IPS-20b (cell line): ENCODE data around the gene CDC20B.

Experiments
- H3K27ac ChIP-seq: one replicate; pipeline ENCODE4 v1.5.1; 2013; ENCODE audit warnings: low read length
- H3K27me3 ChIP-seq: 2 replicates; pipeline ENCODE4 v1.6.1; 2013; ENCODE audit warnings: mild to moderate bottlenecking, low read length, inconsistent platforms; ENCODE audit not compliant: insufficient read depth
- H3K36me3 ChIP-seq: 2 replicates; pipeline ENCODE4 v1.6.1; 2013; ENCODE audit warnings: low read depth, mild to moderate bottlenecking, inconsistent platforms, low read length, moderate library complexity; ENCODE audit not compliant: insufficient read depth
- H3K4me1 ChIP-seq: 2 replicates; pipeline ENCODE4 v1.6.1; 2013; ENCODE audit warnings: mild to moderate bottlenecking, control low read depth, inconsistent platforms, low read length, moderate library complexity; ENCODE audit not compliant: insufficient read depth
- H3K4me3 ChIP-seq: 2 replicates; pipeline ENCODE4 v1.5.1; 2013; ENCODE audit warnings: mild to moderate bottlenecking, low read length, inconsistent platforms
- H3K9ac ChIP-seq: 2 replicates; pipeline ENCODE4 v1.6.1; 2013; ENCODE audit warnings: low read depth, mild to moderate bottlenecking, inconsistent platforms, low read length, moderate library complexity
- H3K9me3 ChIP-seq: 2 replicates; pipeline ENCODE4 v1.6.1; 2013; ENCODE audit warnings: mild to moderate bottlenecking, low read depth, low read length, inconsistent platforms; ENCODE audit not compliant: insufficient read depth

CDC20B gene

DNA sequence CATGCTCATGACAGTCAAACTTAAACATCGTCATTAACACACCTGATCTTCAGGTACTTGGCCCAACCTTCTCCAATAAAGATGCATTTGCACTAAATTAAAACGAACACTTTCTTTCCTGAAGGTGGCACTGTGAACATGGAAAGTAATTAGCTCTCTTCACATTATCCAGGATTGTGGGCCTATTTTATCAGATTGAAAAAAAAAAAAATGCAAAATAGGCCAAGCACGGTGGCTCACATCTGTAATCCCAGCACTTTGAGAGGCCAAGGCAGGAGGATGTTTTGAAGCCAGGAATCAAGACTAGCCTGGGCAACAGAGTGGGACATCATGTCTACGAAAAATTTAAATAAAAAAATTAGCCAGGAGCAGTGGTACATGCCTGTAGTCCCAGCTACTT lies 14.4 kb upstream of the CDC20B start:
- H3K4me3 ChIP-seq: no peak overlapping the region
- no peaks in the 10 kb centered on the region for H3K4me1 ChIP-seq
- no peaks in the 10 kb centered on the region for H3K9me3 ChIP-seq
- H3K36me3 ChIP-seq: no peaks in the 10 kb centered on the region
- no peak overlapping the region for H3K27ac ChIP-seq
- no peak overlapping the region for H3K9ac ChIP-seq
- peaks cover 32% of the 10 kb centered on the region for H3K27me3 ChIP-seq

- Histone ChIP-seq H3K4me3 (no peak overlapping the region), H3K27me3 (peaks cover 76% of the 10 kb centered on the region), H3K9ac (no peak overlapping the region), H3K9me3 (no peaks in the 10 kb centered on the region), H3K36me3 (no peaks in the 10 kb centered on the region), H3K4me1 (peaks cover 4% of the 10 kb centered on the region; the same call in 1 of the 2 replicates), H3K27ac (no peak overlapping the region)
Measured at GRCh38 chr5:55180016-55180415, 7.0 kb upstream of the CDC20B start.

DNA sequence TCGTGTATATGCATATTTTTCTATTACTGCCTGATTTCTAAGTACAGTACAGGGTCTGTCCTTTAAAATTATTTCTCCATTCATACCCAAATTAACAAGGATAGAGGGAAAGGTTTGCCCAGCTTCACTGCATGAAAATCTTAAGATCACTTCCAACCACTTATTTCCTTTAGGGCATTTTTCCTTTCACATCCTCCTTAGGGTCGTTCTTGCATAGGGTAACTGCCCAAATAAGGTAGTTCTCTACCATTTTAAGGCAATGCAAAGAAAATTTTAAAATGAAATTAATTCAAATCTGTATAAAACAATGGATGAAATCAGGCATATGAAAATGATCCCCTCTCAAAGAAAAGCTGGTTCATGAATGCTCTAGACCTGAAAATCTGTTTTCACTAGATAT lies 4.1 kb upstream of the CDC20B start:
- no peaks in the 10 kb centered on the region for H3K9me3 ChIP-seq
- peaks cover 96% of the 10 kb centered on the region for H3K27me3 ChIP-seq
- H3K36me3 ChIP-seq: no peaks in the 10 kb centered on the region
- H3K9ac ChIP-seq: no peak overlapping the region
- no peak overlapping the region for H3K27ac ChIP-seq
- peak overlapping the region; percentile 59 for H3K4me3 ChIP-seq
- H3K4me1 ChIP-seq: peaks cover 10% of the 10 kb centered on the region; the same call in 1 of the 2 replicates

GRCh38 chr5:55176176-55176818 lies 3.3 kb upstream of the CDC20B start:
- H3K36me3 ChIP-seq: no peaks in the 10 kb centered on the region
- no peaks in the 10 kb centered on the region for H3K9me3 ChIP-seq
- no peak overlapping the region for H3K27ac ChIP-seq
- H3K27me3 ChIP-seq: peaks cover 96% of the 10 kb centered on the region
- peaks cover 10% of the 10 kb centered on the region; the same call in 1 of the 2 replicates for H3K4me1 ChIP-seq
- peak overlapping the region; percentile 59 for H3K4me3 ChIP-seq
- H3K9ac ChIP-seq: no peak overlapping the region

DNA sequence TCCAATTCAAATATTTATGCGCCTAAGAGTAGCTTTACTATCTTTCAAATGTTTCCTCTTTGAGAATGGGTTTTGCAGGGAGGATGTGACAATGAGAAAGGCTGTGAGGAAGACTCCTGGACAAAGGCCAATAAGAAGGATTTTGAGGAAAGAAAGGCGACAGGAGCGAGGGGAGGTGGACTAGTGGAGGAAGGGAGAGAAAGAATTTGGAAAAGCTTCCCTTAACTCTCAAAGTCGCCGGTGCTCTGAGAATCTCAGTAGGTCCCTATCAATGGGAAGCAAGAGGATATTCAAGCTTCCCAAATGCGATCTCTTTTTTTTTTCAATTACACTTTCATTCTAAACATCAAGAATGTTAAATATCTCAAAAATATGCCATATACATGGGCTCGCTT lies 2.8 kb upstream of the CDC20B start:
- no peaks in the 10 kb centered on the region for H3K36me3 ChIP-seq
- H3K4me1 ChIP-seq: peaks cover 10% of the 10 kb centered on the region; the same call in 1 of the 2 replicates
- peaks cover 91% of the 10 kb centered on the region for H3K27me3 ChIP-seq
- H3K27ac ChIP-seq: no peak overlapping the region
- no peaks in the 10 kb centered on the region for H3K9me3 ChIP-seq
- H3K9ac ChIP-seq: no peak overlapping the region
- H3K4me3 ChIP-seq: peak overlapping the region; percentile 59

DNA sequence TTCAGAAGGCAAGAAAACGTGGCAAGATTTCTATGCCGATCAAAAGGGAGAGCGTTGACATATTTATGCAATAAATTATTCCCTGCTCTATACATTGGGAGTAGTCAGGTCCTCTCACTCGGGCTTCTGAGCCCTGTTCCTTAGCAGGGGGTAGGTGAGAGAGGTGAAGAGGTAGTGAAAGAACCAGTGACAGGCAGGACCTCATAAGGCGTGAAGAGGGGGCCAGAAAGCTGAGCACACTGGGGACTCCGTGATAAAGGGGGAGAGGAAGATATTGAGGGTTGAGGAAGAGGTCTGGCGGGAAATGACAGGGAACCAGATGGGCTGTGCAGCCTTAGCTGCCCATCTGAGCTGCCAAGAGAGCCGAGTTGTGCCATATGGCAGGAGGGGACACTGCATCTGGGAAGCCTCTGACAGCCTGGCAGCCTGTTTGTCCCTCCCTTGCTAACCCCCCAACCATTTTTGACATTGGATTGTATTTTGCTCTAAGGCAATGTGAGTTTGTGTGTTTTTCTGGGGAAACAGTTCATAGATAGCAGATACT lies 782 bp upstream of the CDC20B start:
- Histone ChIP-seq H3K9me3 (no peaks in the 10 kb centered on the region), H3K27ac (no peak overlapping the region), H3K36me3 (no peaks in the 10 kb centered on the region), H3K4me1 (peaks cover 10% of the 10 kb centered on the region; the same call in 1 of the 2 replicates), H3K4me3 (peak overlapping the region; percentile 75), H3K27me3 (peaks cover 81% of the 10 kb centered on the region), H3K9ac (no peak overlapping the region)

- Histone ChIP-seq H3K9me3 (no peaks in the 10 kb centered on the region), H3K27me3 (peaks cover 66% of the 10 kb centered on the region), H3K9ac (no peak overlapping the region)
Measured at GRCh38 chr5:55172051-55172899, 702 bp downstream of the CDC20B start.

GRCh38 chr5:55171471-55171870 lies 1.5 kb downstream of the CDC20B start:
- H3K27ac ChIP-seq: no peak overlapping the region
- no peak overlapping the region for H3K9ac ChIP-seq
- no peaks in the 10 kb centered on the region for H3K9me3 ChIP-seq
- H3K4me1 ChIP-seq: peaks cover 10% of the 10 kb centered on the region; the same call in 1 of the 2 replicates
- H3K4me3 ChIP-seq: no peak overlapping the region
- H3K27me3 ChIP-seq: peaks cover 58% of the 10 kb centered on the region
- H3K36me3 ChIP-seq: no peaks in the 10 kb centered on the region

More at GRCh38 chr5:55172051-55172899, 702 bp downstream of the CDC20B start:
- peak overlapping the region; percentile 53 for H3K4me3 ChIP-seq
- H3K36me3 ChIP-seq: no peaks in the 10 kb centered on the region
- no peak overlapping the region for H3K27ac ChIP-seq
- peaks cover 10% of the 10 kb centered on the region; the same call in 1 of the 2 replicates for H3K4me1 ChIP-seq

DNA sequence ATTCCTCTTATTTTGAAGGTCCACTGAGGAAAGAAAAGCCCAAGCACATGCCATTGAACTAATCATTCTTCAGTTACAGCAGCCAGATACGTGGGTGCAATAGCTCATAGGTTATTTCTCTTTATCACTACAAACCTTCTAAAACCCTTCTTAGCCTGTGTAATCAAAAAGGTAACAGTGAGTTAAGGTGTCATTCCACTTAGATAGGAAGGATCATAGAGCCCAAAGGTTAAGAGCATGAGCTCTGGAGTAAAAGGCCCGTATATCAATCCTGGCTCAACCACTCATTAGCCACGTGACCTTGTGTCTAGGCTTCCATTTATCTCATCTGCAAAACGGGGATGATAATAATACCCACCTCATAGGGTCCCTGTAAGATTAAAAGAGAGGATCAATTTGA lies 10.3 kb downstream of the CDC20B start:
- no peak overlapping the region for H3K27ac ChIP-seq
- peaks cover 38% of the 10 kb centered on the region for H3K36me3 ChIP-seq
- H3K27me3 ChIP-seq: no peaks in the 10 kb centered on the region
- H3K4me1 ChIP-seq: peaks cover 6% of the 10 kb centered on the region; the same call in 1 of the 2 replicates
- no peak overlapping the region for H3K9ac ChIP-seq
- no peaks in the 10 kb centered on the region for H3K9me3 ChIP-seq
- H3K4me3 ChIP-seq: no peak overlapping the region

GRCh38 chr5:55160493-55161209 lies 12.3 kb downstream of the CDC20B start:
- Histone ChIP-seq H3K4me3 (peak overlapping the region; percentile 87), H3K9me3 (no peaks in the 10 kb centered on the region), H3K9ac (peak overlapping the region; percentile 88), H3K4me1 (peaks cover 6% of the 10 kb centered on the region; the same call in 1 of the 2 replicates), H3K27me3 (no peaks in the 10 kb centered on the region), H3K36me3 (peaks cover 32% of the 10 kb centered on the region), H3K27ac (peak overlapping the region; percentile 85)

GRCh38 chr5:55159763-55160492 lies 13.0 kb downstream of the CDC20B start, which contains the start of gene GPX8:
TSS of gene GPX8 (plus strand) at chr5:55160171. CDS start at chr5:55160193, 22 bp downstream.
- peak within 1 kb of the TSS; percentile 87 for H3K4me3 ChIP-seq
- peaks cover 6% of the 10 kb centered on the region; the same call in 1 of the 2 replicates for H3K4me1 ChIP-seq
- H3K36me3 ChIP-seq: peaks cover 26% of the 10 kb centered on the region
- H3K27ac ChIP-seq: peak within 1 kb of the TSS; percentile 85
- H3K27me3 ChIP-seq: no peaks in the 10 kb centered on the region
- H3K9ac ChIP-seq: peak within 1 kb of the TSS; percentile 88
- H3K9me3 ChIP-seq: no peaks in the 10 kb centered on the region
